Fibroblast of lung (primary cell): ENCODE data around the gene ADAMTSL1.

ENCODE experiments used
- CTCF ChIP-seq, 2 donors: IDR thresholded peaks in 1 of 2; conservative IDR thresholded peaks in 1 of 2; 1 replicate in 1 of 2; 2 replicates in 1 of 2; pipeline ENCODE4 v1.5.1; 2011 to 2012; ENCODE audit warnings: low read length in 2 of 2, control low read depth in 1 of 2, inconsistent platforms in 1 of 2, low read depth in 1 of 2, mild to moderate bottlenecking in 1 of 2
- EZH2 ChIP-seq: IDR thresholded peaks from 2 replicates; pipeline ENCODE4 v1.5.1; 2012; ENCODE audit warnings: low read length, control low read depth, mild to moderate bottlenecking; ENCODE audit errors: missing control alignments

DNA sequence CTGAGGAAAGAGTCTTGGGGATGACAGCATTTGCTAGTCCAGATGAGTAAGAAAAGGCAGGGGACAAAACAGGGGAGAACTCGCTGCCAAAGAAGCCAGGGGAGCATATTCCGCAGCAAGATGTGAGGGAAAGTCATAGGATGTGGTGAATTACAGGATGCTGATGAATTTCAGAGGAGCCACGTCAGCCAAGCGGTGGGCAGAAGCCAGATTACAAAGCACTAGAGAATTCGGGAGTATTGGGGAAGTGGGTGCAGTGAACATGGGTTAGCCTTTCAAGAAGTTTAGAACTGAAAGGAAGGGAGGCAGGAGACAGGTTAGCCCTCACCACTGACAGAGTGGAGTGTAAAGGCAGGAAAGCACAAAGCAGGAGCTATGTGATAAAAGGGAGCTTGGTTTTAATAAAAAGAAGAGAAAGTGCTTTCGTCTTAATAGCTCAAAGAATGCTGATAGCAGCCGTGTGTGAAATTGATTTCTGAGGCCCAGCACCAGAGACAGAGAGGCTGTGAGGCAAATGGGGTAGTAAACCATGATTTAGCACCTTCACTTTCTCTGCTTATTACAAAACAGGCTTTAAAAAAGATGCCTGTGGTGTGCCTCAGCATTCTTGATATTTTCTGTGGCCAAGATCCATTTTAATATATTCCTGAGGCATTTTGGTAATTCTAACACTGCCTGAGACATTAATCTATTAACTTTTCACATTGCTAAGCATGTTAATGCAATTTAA, 16.9 kb downstream of the ADAMTSL1 start:
- TF ChIP-seq CTCF (conservative IDR thresholded peaks at IDR 0.05 in 1 of 2, IDR thresholded peaks at IDR 0.05 in 1 of 2; ENCODE audit: low read depth in 1 of 2, low read length in 2 of 2) (no peak), EZH2 (no peak)
